Ishikawa (cell line): ENCODE data around the gene CRABP2.

Source experiments
- CEBPB ChIP-seq: IDR thresholded peaks from 2 replicates; pipeline ENCODE4 v1.6.1; 2012
- CREB1 ChIP-seq: IDR thresholded peaks from 2 replicates; pipeline ENCODE4 v1.6.1; 2012; ENCODE audit warnings: low read depth
- EP300 ChIP-seq: IDR thresholded peaks from 2 replicates; pipeline ENCODE4 v1.6.1; 2012; ENCODE audit warnings: borderline replicate concordance
- FOXM1 ChIP-seq: IDR thresholded peaks from 2 replicates; pipeline ENCODE4 v1.6.1; 2012; ENCODE audit warnings: low read depth, borderline replicate concordance
- NFIC ChIP-seq: IDR thresholded peaks from 2 replicates; pipeline ENCODE4 v1.6.1; 2012
- RAD21 ChIP-seq: IDR thresholded peaks from 2 replicates; pipeline ENCODE4 v1.6.1; 2012; ENCODE audit warnings: low read depth
- TAF1 ChIP-seq: IDR thresholded peaks from 2 replicates; pipeline ENCODE4 v1.6.1; 2012; ENCODE audit warnings: low read depth, mild to moderate bottlenecking
- TCF12 ChIP-seq: IDR thresholded peaks from 2 replicates; pipeline ENCODE4 v1.6.1; 2012; ENCODE audit warnings: low read depth
- TEAD4 ChIP-seq: IDR thresholded peaks from 2 replicates; pipeline ENCODE4 v1.6.1; 2012
- USF1 ChIP-seq: IDR thresholded peaks from 2 replicates; pipeline ENCODE4 v1.6.1; 2012
- YY1 ChIP-seq: IDR thresholded peaks from 2 replicates; pipeline ENCODE4 v1.6.1; 2012; ENCODE audit warnings: low read depth
- ZBTB7A ChIP-seq: IDR thresholded peaks from 2 replicates; pipeline ENCODE4 v1.6.1; 2012; ENCODE audit warnings: low read depth
- TF ChIP-seq, protein P1 (sequence below): IDR thresholded peaks from 2 replicates; pipeline ENCODE4 v1.6.1; 2012; ENCODE audit warnings: low read depth, mild to moderate bottlenecking
- TF ChIP-seq, protein P2 (sequence below): IDR thresholded peaks from 2 replicates; pipeline ENCODE4 v1.6.1; 2012

DNA sequence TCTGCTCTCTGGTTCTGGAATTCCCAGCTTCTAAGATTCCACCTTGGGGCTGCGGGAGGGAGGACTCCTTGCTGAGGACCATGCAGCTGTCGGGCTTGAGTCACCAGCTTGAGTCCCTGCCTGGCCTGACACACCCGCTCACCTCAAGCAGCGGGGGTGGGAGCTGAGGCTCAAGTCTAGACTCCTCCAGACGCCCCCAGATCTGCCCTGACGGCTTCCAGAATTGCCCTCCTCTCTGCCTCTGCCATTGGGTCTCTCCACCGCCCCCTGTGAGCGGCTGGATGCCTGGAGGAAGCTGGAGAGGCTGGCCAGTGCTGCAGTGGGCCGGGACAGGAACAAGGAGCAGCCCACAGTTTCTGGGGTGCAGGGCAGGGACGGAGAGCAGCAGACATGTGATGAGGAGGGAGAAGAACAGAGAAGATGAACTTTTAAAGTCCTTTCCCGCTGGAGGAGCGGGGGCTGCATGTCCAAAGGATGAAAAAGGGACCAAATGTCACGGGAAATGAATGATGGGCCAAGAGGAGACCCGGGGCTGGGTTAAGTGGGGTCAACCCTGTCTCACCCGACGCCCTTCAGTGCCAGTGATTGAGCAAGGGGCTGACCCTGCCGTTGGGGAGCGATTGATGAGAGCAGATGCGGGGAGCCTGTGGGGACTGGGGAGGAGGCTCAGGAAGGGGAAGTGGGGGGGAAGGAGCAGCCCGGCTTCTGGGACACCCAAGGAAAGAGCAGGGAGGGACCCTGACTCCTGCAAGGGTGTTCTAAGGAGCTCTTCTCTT lies 13.5 kb downstream of the CRABP2 start:
- TF ChIP-seq, protein P1, sequence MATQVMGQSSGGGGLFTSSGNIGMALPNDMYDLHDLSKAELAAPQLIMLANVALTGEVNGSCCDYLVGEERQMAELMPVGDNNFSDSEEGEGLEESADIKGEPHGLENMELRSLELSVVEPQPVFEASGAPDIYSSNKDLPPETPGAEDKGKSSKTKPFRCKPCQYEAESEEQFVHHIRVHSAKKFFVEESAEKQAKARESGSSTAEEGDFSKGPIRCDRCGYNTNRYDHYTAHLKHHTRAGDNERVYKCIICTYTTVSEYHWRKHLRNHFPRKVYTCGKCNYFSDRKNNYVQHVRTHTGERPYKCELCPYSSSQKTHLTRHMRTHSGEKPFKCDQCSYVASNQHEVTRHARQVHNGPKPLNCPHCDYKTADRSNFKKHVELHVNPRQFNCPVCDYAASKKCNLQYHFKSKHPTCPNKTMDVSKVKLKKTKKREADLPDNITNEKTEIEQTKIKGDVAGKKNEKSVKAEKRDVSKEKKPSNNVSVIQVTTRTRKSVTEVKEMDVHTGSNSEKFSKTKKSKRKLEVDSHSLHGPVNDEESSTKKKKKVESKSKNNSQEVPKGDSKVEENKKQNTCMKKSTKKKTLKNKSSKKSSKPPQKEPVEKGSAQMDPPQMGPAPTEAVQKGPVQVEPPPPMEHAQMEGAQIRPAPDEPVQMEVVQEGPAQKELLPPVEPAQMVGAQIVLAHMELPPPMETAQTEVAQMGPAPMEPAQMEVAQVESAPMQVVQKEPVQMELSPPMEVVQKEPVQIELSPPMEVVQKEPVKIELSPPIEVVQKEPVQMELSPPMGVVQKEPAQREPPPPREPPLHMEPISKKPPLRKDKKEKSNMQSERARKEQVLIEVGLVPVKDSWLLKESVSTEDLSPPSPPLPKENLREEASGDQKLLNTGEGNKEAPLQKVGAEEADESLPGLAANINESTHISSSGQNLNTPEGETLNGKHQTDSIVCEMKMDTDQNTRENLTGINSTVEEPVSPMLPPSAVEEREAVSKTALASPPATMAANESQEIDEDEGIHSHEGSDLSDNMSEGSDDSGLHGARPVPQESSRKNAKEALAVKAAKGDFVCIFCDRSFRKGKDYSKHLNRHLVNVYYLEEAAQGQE = no peak
- TF ChIP-seq EP300 = no peak
- TF ChIP-seq RAD21 = no peak
- no peak for TF ChIP-seq TAF1
- no peak for TF ChIP-seq CREB1
- no peak for TF ChIP-seq TEAD4
- TF ChIP-seq NFIC = no peak
- TF ChIP-seq, protein P2, sequence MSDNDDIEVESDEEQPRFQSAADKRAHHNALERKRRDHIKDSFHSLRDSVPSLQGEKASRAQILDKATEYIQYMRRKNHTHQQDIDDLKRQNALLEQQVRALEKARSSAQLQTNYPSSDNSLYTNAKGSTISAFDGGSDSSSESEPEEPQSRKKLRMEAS = no peak
- TF ChIP-seq YY1 = no peak
- TF ChIP-seq ZBTB7A = no peak
- TF ChIP-seq TCF12 = no peak
- TF ChIP-seq USF1 = no peak
- TF ChIP-seq CEBPB = no peak
- no peak for TF ChIP-seq FOXM1
